HG02852 (cell line): ENCODE data around the gene JOSD2.
"Not testable (repeated sequence)": the region's sequence is repeated elsewhere in the genome, so short reads cannot be mapped to it uniquely, and the experiment has no call there.

Experiments used
- ATAC-seq: cut with Tn5 transposase; IDR thresholded peaks from one replicate; pipeline ENCODE4 v1.9.1; 2021; ENCODE audit warnings: mild to moderate bottlenecking, moderate library complexity; ENCODE audit not compliant: unreplicated experiment

Gene JOSD2

GRCh38 chr19:50478901-50479715, 31.9 kb downstream of the JOSD2 start:
- no peak for ATAC-seq

- ATAC-seq, result no peak
These were observed 33.1 kb downstream of the JOSD2 start for GRCh38 chr19:50477751-50478515.

DNA sequence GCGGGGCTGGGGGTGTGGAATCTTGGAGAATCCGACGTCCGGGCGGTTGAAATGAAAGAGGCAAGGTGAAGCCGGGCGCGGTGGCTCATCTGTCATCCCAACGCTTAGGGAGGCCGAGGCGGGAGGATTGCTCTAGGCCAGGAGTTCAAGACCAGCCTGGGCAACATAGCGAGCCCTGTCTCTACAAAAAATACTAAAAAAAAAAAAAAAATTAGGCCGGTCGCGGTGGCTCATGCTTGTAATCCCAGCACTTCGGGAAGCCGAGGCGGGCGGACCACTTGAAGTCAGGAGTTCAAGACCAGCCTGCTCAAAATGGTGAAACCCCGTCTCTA, 34.1 kb downstream of the JOSD2 start:
- no peak for ATAC-seq

- ATAC-seq, result peak; percentile 92
These were observed 34.6 kb downstream of the JOSD2 start, which contains the start of the genes EMC10 and GARIN5A for GRCh38 chr19:50476224-50476906. EMC10 (plus strand) TSS chr19:50476507; CDS start chr19:50476545, 38 bp downstream. GARIN5A (minus strand) TSS chr19:50476848; CDS start chr19:50476388, 460 bp downstream.

DNA sequence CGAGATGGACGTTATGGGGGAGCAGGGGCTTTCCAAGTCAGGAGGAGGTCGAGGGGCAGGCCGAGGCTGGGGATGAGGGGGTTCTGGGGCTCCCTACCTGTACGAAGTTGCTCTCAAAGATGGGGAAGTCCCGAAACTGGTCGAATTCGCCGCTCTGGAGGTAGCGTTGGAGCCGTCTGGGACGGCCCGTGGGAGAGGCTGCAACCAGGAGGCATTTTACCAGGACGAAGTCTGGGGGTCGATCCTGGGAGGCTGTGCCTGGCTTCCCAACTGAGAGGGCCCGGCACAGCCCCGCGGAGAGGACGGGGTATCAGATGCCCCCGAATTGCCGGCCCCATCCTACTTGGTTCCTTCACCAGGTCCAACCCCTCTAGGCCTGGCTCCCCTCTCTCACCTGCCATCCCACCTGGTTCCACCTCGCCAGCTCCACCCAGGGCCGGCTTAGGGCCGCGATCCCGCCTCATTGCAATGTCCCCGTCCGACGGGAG, 35.2 kb downstream of the JOSD2 start:
- peak; percentile 22 for ATAC-seq

- ATAC-seq, result no peak
These were observed 35.9 kb downstream of the JOSD2 start for GRCh38 chr19:50475101-50475568.

- ATAC-seq, result not testable (repeated sequence)
These were observed 37.7 kb downstream of the JOSD2 start for GRCh38 chr19:50473336-50473735.

GRCh38 chr19:50468818-50469217, 42.2 kb downstream of the JOSD2 start:
- ATAC-seq, result no peak

DNA sequence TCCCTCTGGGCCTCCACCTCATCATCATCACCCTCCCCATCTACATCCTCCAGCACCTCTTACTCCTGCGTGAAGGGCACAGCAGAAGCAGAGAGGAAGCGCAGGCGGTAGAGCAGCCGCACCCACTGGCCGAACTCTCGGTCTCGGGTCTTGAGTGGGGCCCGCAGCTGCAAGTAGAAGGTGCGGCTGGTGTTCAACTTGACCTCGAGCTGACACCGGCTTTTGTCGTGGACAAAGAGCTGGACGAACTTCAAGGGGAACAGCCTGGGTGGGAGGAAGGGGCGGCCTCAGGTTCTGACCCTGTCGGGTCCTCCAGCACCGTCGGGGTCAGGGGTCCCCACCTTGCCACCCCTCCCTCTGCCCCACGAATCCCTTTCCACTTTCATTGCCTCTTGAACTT, 43.4 kb downstream of the JOSD2 start:
- ATAC-seq, result no peak

GRCh38 chr19:50466706-50467039, 44.3 kb downstream of the JOSD2 start:
- no peak for ATAC-seq

GRCh38 chr19:50465986-50466705, 44.8 kb downstream of the JOSD2 start:
- ATAC-seq, result no peak

- no peak for ATAC-seq
These were observed 46.0 kb downstream of the JOSD2 start for GRCh38 chr19:50465000-50465399.

GRCh38 chr19:50464348-50464747, 46.6 kb downstream of the JOSD2 start:
- ATAC-seq, result no peak

- no peak for ATAC-seq
These were observed 48.0 kb downstream of the JOSD2 start for GRCh38 chr19:50462970-50463369.

DNA sequence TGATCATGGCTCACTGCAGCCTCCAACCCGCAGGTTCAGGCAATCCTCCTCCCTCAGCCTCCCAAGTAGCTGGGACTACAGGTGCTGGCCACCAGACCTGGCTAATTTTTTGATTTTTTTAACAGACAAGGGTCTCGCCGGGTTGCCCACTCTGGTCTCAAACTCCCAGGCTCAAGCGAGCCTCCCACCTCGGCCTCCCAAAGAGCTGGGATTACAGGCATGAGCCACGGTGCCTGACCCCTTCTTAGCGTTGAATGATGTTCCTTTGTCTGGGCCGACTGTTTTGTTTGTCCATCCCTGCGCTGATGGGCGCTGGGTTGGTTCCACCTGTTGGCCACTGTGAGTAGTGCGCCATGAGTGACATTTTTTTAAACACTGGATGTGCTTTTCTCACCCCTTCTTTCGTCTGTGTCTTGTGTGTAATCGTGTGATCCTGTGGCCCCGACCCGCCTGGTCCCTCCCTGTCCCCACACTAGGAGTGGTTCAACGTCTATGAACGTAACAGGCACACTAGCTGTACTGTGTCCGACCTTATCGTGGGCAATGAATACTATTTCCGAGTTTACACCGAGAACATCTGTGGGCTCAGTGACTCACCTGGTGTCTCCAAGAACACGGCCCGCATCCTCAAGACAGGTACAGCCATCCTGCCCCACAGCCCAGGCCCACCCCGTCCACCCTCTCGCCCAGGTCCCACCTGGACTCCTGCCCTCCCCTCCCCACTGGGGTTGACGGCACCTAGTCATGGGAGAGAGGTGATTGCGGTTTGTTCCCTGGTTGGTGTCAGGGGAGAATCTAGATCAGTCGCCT, 49.7 kb downstream of the JOSD2 start:
- ATAC-seq, result no peak

- ATAC-seq, result peak; percentile 48
These were observed 50.7 kb downstream of the JOSD2 start for GRCh38 chr19:50460161-50460765.

GRCh38 chr19:50459638-50460037, 51.4 kb downstream of the JOSD2 start:
- no peak for ATAC-seq

GRCh38 chr19:50459067-50459456, 51.9 kb downstream of the JOSD2 start:
- ATAC-seq, result no peak

DNA sequence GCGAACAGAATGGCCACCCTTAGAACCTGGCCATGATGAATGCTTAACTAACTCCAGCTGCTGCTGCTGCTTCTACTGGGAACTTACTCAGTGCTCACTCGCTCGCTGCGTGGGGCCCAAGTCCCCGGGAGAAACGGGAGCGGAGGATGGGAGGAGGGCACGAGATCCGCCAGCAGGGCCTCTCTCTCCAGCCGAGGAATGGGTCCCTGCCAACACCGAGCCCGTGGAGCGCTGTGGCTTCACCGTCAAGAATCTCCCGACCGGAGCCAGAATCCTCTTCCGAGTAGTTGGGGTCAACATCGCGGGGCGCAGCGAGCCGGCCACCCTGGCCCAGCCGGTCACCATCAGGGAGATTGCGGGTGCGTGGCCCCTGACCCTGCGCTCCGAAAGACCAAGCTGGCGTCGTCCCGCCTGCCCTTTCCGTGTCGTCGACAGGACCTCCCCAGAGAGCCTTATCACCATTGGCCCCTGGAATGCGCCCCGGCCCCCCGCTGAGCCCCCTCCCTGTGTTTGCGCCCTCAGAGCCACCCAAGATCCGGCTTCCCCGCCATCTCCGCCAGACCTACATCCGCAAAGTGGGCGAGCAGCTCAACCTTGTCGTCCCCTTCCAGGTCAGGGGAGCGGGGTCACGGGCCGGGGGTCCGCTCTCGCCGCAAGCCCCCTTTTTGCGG, 52.5 kb downstream of the JOSD2 start:
- ATAC-seq, result no peak
